ENCODE data around the gene SPTY2D1.
"Not testable (repeated sequence)": the region's sequence is repeated elsewhere in the genome, so short reads cannot be mapped to it uniquely, and the experiment has no call there.

SPTY2D1 gene

GRCh38 chr11:18669219-18669596 is 35.1 kb upstream of the SPTY2D1 start:
- TF ChIP-seq ZFX (IDR thresholded peaks at IDR 0.05; ENCODE audit: borderline replicate concordance), result no peak
- no peak for TF ChIP-seq CTCF (IDR thresholded peaks at IDR 0.05)
- H3K27ac ChIP-seq, result no peak overlapping the region

- no peak overlapping the region for H3K27ac ChIP-seq
- no peak for TF ChIP-seq ZFX (IDR thresholded peaks at IDR 0.05; ENCODE audit: borderline replicate concordance)
- no peak for TF ChIP-seq CTCF (IDR thresholded peaks at IDR 0.05)
These were observed 34.0 kb upstream of the SPTY2D1 start for GRCh38 chr11:18668131-18668530.

GRCh38 chr11:18665353-18665872 is 31.3 kb upstream of the SPTY2D1 start:
- not testable (repeated sequence) for H3K27ac ChIP-seq

GRCh38 chr11:18657673-18658072 is 23.5 kb upstream of the SPTY2D1 start:
- TF ChIP-seq ZFX (IDR thresholded peaks at IDR 0.05; ENCODE audit: borderline replicate concordance) (no peak), CTCF (IDR thresholded peaks at IDR 0.05) (no peak)

GRCh38 chr11:18650859-18651557 is 16.9 kb upstream of the SPTY2D1 start:
- TF ChIP-seq ZFX (IDR thresholded peaks at IDR 0.05; ENCODE audit: borderline replicate concordance), result no peak
- TF ChIP-seq CTCF (IDR thresholded peaks at IDR 0.05), result peak; percentile 91
- no peak overlapping the region for H3K27ac ChIP-seq

More at GRCh38 chr11:18657673-18658072, 23.5 kb upstream of the SPTY2D1 start:
- H3K27ac ChIP-seq, result no peak overlapping the region

GRCh38 chr11:18650353-18650752 is 16.2 kb upstream of the SPTY2D1 start:
- no peak for TF ChIP-seq ZFX (IDR thresholded peaks at IDR 0.05; ENCODE audit: borderline replicate concordance)
- TF ChIP-seq CTCF (IDR thresholded peaks at IDR 0.05), result no peak
- H3K27ac ChIP-seq, result no peak overlapping the region

GRCh38 chr11:18643034-18643433 is 8.9 kb upstream of the SPTY2D1 start:
- H3K27ac ChIP-seq, result not testable (repeated sequence)

GRCh38 chr11:18641677-18642076 is 7.5 kb upstream of the SPTY2D1 start:
- no peak overlapping the region for H3K27ac ChIP-seq
- TF ChIP-seq ZFX (IDR thresholded peaks at IDR 0.05; ENCODE audit: borderline replicate concordance) (no peak), CTCF (IDR thresholded peaks at IDR 0.05) (no peak)

All from 22Rv1 (cell line).